ENCODE data around the gene SIRPB1. TPM values are rescaled to one million over a fixed set of nuclear protein-coding genes. Genes with fewer than 3 reads are reported as not detected.

SIRPB1 gene
- 1 to 10 TPM in 5 of 6 experiments, under 1 TPM in 1; 0.73 to 5.1 (median 3.9) TPM for total RNA-seq
- long read RNA-seq, result 0 reads

GRCh38 chr20:1619861-1620444, at the start of gene SIRPB1:
Gene SIRPB1 (minus strand): TSS chr20:1620009. CDS start chr20:1619944, 65 bp downstream.
- Histone ChIP-seq H3K4me1 (no peaks in the 10 kb centered on the region), H3K27me3 (no peaks in the 10 kb centered on the region), H3K27ac (peak within 1 kb of the TSS in 1 of 3 donors; percentile 37), H3K4me3 (no peak within 1 kb of the TSS), H3K9me3 (no peaks in the 10 kb centered on the region), H3K36me3 (no peaks in the 10 kb centered on the region)
- intact Hi-C loops (cut with DNase I), result no loop called here
- ATAC-seq, result peak; percentile 49 to 71 (median 58)
- no peak for DNase-seq
- TF ChIP-seq POLR2A (IDR thresholded peaks at IDR 0.05), result no peak
- TF ChIP-seq CTCF (IDR thresholded peaks at IDR 0.05), result no peak
- 16% methylated on average over 3 of the region's 5 CpGs for WGBS (ENCODE audit: insufficient coverage, low coverage, low lambda C conversion rate, missing lambda C conversion rate)

GRCh38 chr20:1669304-1669703, 49.5 kb upstream of the SIRPB1 start:
- 50% methylated on average over 4 of the region's 5 CpGs for WGBS (ENCODE audit: insufficient coverage, low coverage, low lambda C conversion rate, missing lambda C conversion rate)
- DNase-seq (no peak), ATAC-seq (no peak)
- H3K27me3 ChIP-seq, result no peaks in the 10 kb centered on the region
- H3K4me1 ChIP-seq, result no peaks in the 10 kb centered on the region
- no peak overlapping the region for H3K27ac ChIP-seq
- no peaks in the 10 kb centered on the region for H3K9me3 ChIP-seq
- TF ChIP-seq POLR2A (IDR thresholded peaks at IDR 0.05) (no peak), CTCF (IDR thresholded peaks at IDR 0.05) (no peak)
- no peak overlapping the region for H3K4me3 ChIP-seq
- no peaks in the 10 kb centered on the region for H3K36me3 ChIP-seq
- intact Hi-C loops (cut with DNase I), result no loop called here

GRCh38 chr20:1667502-1668085, 47.8 kb upstream of the SIRPB1 start:
- TF ChIP-seq CTCF (IDR thresholded peaks at IDR 0.05) (no peak), POLR2A (IDR thresholded peaks at IDR 0.05) (no peak)
- no peak for ATAC-seq
- DNase-seq, result no peak
- Histone ChIP-seq H3K9me3 (no peaks in the 10 kb centered on the region), H3K36me3 (no peaks in the 10 kb centered on the region), H3K27me3 (no peaks in the 10 kb centered on the region), H3K4me1 (no peaks in the 10 kb centered on the region), H3K27ac (no peak overlapping the region), H3K4me3 (no peak overlapping the region)
- intact Hi-C loops (cut with DNase I), result no loop called here
- WGBS (ENCODE audit: insufficient coverage, low coverage, low lambda C conversion rate, missing lambda C conversion rate), result 9% methylated on average over 1 of the region's 1 CpG

- H3K9me3 ChIP-seq, result no peaks in the 10 kb centered on the region
- intact Hi-C loops (cut with DNase I), result no loop called here
- DNase-seq (no peak), ATAC-seq (no peak)
- no peaks in the 10 kb centered on the region for H3K27me3 ChIP-seq
- no peak overlapping the region for H3K4me3 ChIP-seq
- H3K36me3 ChIP-seq, result no peaks in the 10 kb centered on the region
- H3K4me1 ChIP-seq, result no peaks in the 10 kb centered on the region
- no peak overlapping the region for H3K27ac ChIP-seq
- TF ChIP-seq POLR2A (IDR thresholded peaks at IDR 0.05) (no peak), CTCF (IDR thresholded peaks at IDR 0.05) (no peak)
- WGBS (ENCODE audit: insufficient coverage, low coverage, low lambda C conversion rate, missing lambda C conversion rate), result 72% methylated on average over 4 of the region's 5 CpGs
Measured at GRCh38 chr20:1666802-1667201, 47.0 kb upstream of the SIRPB1 start.
